HCT116 (cell line): ENCODE results near the gene ZNF398. TPM values are rescaled to one million over a fixed set of nuclear protein-coding genes. Genes with fewer than 3 reads are reported as not detected.

Experiments
- ATAC-seq: fragments of 200-7000 bp; cut with Tn5 transposase; 2 replicates; pipeline ENCODE4 v1.9.1; 2020; ENCODE audit warnings: mild to moderate bottlenecking, moderate library complexity
- BruUV-seq: library from RNA; stranded (reverse); fragments of 400-500 nt; replicated peaks from 2 replicates; lab custom pipeline; 2021; lab: Mats Ljungman, UMichigan
- CTCF ChIA-PET: fragments of 300-600 bp; sonication (Branson Sonifier 250); formaldehyde crosslinking; loops from one replicate; lab custom pipeline; 2021; ENCODE audit warnings: antibody characterized with exemption; lab: Charles Lee
- POLR2A ChIA-PET: fragments of 300-600, 350-600 bp; sonication (Branson Sonifier 250); formaldehyde crosslinking; loops from one replicate; lab custom pipeline; 2021; ENCODE audit warnings: antibody characterized with exemption; lab: Charles Lee
- RAD21 ChIA-PET, 2 experiments: fragments of 300-600 bp; sonication (Branson Sonifier 250); formaldehyde crosslinking; loops; one replicate each; lab custom pipeline; 2023; ENCODE audit warnings: low total read pairs in 2 of 2; ENCODE audit not compliant: uncharacterized antibody in 2 of 2, unreplicated experiment in 2 of 2, low non-redundant PET in 1 of 2; lab: Charles Lee
- DNase-seq: peaks from one replicate; pipeline ENCODE4 v3.0.0-alpha.2; 2010; ENCODE audit warnings: low read depth, low spot score
- H2AFZ ChIP-seq: fragments of 200-600 bp; shearing (Covaris generic), sonication (generic); 2 replicates; pipeline ENCODE4 v1.6.1; 2017; ENCODE audit warnings: low read depth, mixed run types, mixed read lengths, antibody characterized with exemption, low read length; ENCODE audit not compliant: poor library complexity, severe bottlenecking
- H3K27ac ChIP-seq: 2 replicates; pipeline ENCODE4 v1.5.1; 2012; ENCODE audit warnings: low read depth, low read length
- H3K27me3 ChIP-seq: fragments of 200-600 bp; sonication (generic); 2 replicates; pipeline ENCODE4 v1.6.1; 2016; ENCODE audit warnings: mixed run types, low read length, mixed read lengths; ENCODE audit not compliant: insufficient read depth
- H3K36me3 ChIP-seq, 2 experiments: fragments of 200-500 bp in 1 of 2; fragments of 200-600 bp in 1 of 2; sonication (Bioruptor generic) in 1 of 2; sonication (generic) in 1 of 2; 2 replicates each; pipeline versions ENCODE4 v1.5.1 to v1.6.1; 2014 to 2016; ENCODE audit warnings: low read length in 2 of 2, inconsistent platforms in 1 of 2, mixed read lengths in 1 of 2, mixed run types in 1 of 2; ENCODE audit not compliant: insufficient read depth in 2 of 2, control insufficient read depth in 1 of 2
- H3K4me1 ChIP-seq, 2 experiments: fragments of 200-600 bp in 1 of 2; sonication (generic) in 1 of 2; 2 replicates each; pipeline versions ENCODE4 v1.5.1 to v1.6.1; 2012 to 2017; ENCODE audit warnings: low read length in 2 of 2, inconsistent platforms in 1 of 2, mild to moderate bottlenecking in 1 of 2, mixed read lengths in 1 of 2, mixed run types in 1 of 2, moderate library complexity in 1 of 2; ENCODE audit not compliant: insufficient read depth in 2 of 2, control insufficient read depth in 1 of 2
- H3K4me2 ChIP-seq: fragments of 200-600 bp; sonication (generic); 2 replicates; pipeline ENCODE4 v1.6.1; 2017; ENCODE audit warnings: mixed run types, low read length, mixed read lengths
- H3K4me3 ChIP-seq, 2 experiments: fragments of 200-600 bp in 1 of 2; sonication (generic) in 1 of 2; replicated peaks in 1 of 2; 2 replicates each; pipeline ENCODE4 v1.5.1; 2011 to 2016; ENCODE audit warnings: low read length in 2 of 2, control low read depth in 1 of 2, low read depth in 1 of 2, mild to moderate bottlenecking in 1 of 2, mixed read lengths in 1 of 2, mixed run types in 1 of 2
- H3K79me2 ChIP-seq: fragments of 200-600 bp; sonication (generic); 2 replicates; pipeline ENCODE4 v1.6.1; 2017; ENCODE audit warnings: mild to moderate bottlenecking, mixed run types, low read length, moderate library complexity, mixed read lengths; ENCODE audit not compliant: insufficient read depth
- H3K9ac ChIP-seq: fragments of 200-600 bp; sonication (generic); 2 replicates; pipeline ENCODE4 v1.6.1; 2016; ENCODE audit warnings: low read length, mixed read lengths
- H3K9me2 ChIP-seq: fragments of 200-600 bp; sonication (generic), shearing (Covaris generic); 2 replicates; pipeline ENCODE4 v1.6.1; 2017; ENCODE audit warnings: mixed run types, mild to moderate bottlenecking, moderate library complexity; ENCODE audit not compliant: insufficient read depth
- H3K9me3 ChIP-seq, 2 experiments: fragments of 200-500 bp in 1 of 2; fragments of 200-600 bp in 1 of 2; sonication (Bioruptor generic) in 1 of 2; sonication (generic) in 1 of 2; 2 replicates each; pipeline ENCODE4 v1.6.1; 2014 to 2017; ENCODE audit warnings: low read length in 2 of 2, mixed read lengths in 2 of 2, inconsistent platforms in 1 of 2, low read depth in 1 of 2, mild to moderate bottlenecking in 1 of 2, mixed run types in 1 of 2, moderate library complexity in 1 of 2; ENCODE audit not compliant: control insufficient read depth in 1 of 2, insufficient read depth in 1 of 2
- H4K20me1 ChIP-seq: fragments of 200-600 bp; sonication (generic), shearing (Covaris generic); 2 replicates; pipeline ENCODE4 v1.6.1; 2017; ENCODE audit warnings: mixed run types, mild to moderate bottlenecking, moderate library complexity; ENCODE audit not compliant: insufficient read depth
- CBX3 ChIP-seq: IDR thresholded peaks from 2 replicates; pipeline ENCODE4 v1.6.1; 2012; ENCODE audit warnings: low read depth
- EZH2phosphoT487 ChIP-seq: fragments of 200-600 bp; IDR thresholded peaks from 2 replicates; pipeline ENCODE4 v1.6.1; 2018; ENCODE audit warnings: antibody characterized with exemption, borderline replicate concordance
- YY1 ChIP-seq: IDR thresholded peaks from 2 replicates; pipeline ENCODE4 v1.6.1; 2011; ENCODE audit warnings: low read length, low read depth, moderate library complexity, mild to moderate bottlenecking; ENCODE audit not compliant: insufficient replicate concordance; ENCODE audit errors: extremely low read depth
- ZBTB33 ChIP-seq: IDR thresholded peaks from 2 replicates; pipeline ENCODE4 v1.6.1; 2011; ENCODE audit warnings: mild to moderate bottlenecking, low read length, moderate library complexity; ENCODE audit not compliant: insufficient replicate concordance; ENCODE audit errors: extremely low read depth
- ZNF274 ChIP-seq: fragments of 200-500 bp; sonication (Bioruptor generic); IDR thresholded peaks from 2 replicates; pipeline ENCODE4 v1.6.1; 2014; ENCODE audit warnings: mild to moderate bottlenecking, low read depth, low read length, inconsistent platforms
- intact Hi-C: fragments of 100-400 bp; cut with micrococcal nuclease; formaldehyde crosslinking; loops from 2 replicates; pipeline ENCODE4 v1.10.0; 2022
- total RNA-seq: library from RNA; stranded (reverse); gene quantifications from one replicate; pipeline ENCODE4 v1.2.1, GENCODE V29; 2021; ENCODE audit not compliant: unreplicated experiment
- TF ChIP-seq, protein P1 (sequence below): IDR thresholded peaks from 2 replicates; pipeline ENCODE4 v1.6.1; 2012

Gene ZNF398
- total RNA-seq, 1 experiment from 2014 or later = 14.1 TPM

DNA sequence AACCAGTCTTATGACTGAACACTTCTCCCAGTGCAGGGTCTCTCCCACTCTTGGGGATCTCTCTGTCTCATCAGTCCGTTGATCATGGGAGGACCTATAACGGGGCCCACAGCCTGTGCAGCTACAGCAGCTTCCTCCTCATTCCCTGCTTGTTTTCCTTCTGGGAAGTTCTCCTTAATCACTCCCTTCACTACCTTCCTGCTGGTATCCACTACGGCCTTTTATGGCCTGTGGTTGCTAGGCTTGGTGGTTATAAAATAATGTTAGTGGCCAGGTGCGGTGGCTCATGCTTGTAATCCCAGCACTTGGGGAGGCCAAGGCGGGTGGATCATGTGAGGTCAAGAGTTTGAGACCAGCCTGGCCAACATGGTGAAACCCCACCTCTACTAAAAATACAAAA, 44.6 kb downstream of the ZNF398 start:
- peaks cover 6 to 13% of the 10 kb centered on the region in 2 experiments for H3K4me1 ChIP-seq
- ChIA-PET POLR2A (no interaction called here), RAD21 (no interaction called here), CTCF (no interaction called here)
- H3K9ac ChIP-seq = no peak overlapping the region
- no peaks in the 10 kb centered on the region for H3K36me3 ChIP-seq
- DNase-seq = no peak
- no peak overlapping the region for H3K4me3 ChIP-seq
- no TSS peak for BruUV-seq
- intact Hi-C loops = no loop called here
- H3K9me2 ChIP-seq = no peaks in the 10 kb centered on the region
- peaks cover 13% of the 10 kb centered on the region for H3K79me2 ChIP-seq
- no peaks in the 10 kb centered on the region for H3K9me3 ChIP-seq
- no peak overlapping the region for H2AFZ ChIP-seq
- no peak overlapping the region for H3K27ac ChIP-seq
- no peaks in the 10 kb centered on the region for H4K20me1 ChIP-seq
- no peak overlapping the region for H3K4me2 ChIP-seq
- H3K27me3 ChIP-seq = no peaks in the 10 kb centered on the region
- TF ChIP-seq CBX3 (no peak), YY1 (no peak), ZNF274 (no peak), EZH2phosphoT487 (no peak), ZBTB33 (no peak)
- TF ChIP-seq, protein P1, sequence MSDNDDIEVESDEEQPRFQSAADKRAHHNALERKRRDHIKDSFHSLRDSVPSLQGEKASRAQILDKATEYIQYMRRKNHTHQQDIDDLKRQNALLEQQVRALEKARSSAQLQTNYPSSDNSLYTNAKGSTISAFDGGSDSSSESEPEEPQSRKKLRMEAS = no peak
- no peak for ATAC-seq
